Keratinocyte (primary cell): ENCODE measurements around the gene PHOX2A. TPM values are rescaled to one million over a fixed set of nuclear protein-coding genes. Genes with fewer than 3 reads are reported as not detected.

ENCODE experiments used
- DNase-seq: peaks from one replicate; pipeline ENCODE4 v3.0.0-alpha.2; 2011; ENCODE audit warnings: low read depth, missing footprints, low spot score
- FAIRE-seq: peaks from 2 replicates; lab custom pipeline; 2011; peaks lifted over from hg19 to GRCh38; lab: Jason Lieb, UNC
- H2AFZ ChIP-seq: 2 replicates; pipeline ENCODE4 v1.6.0; 2012; ENCODE audit warnings: low read length, control low read depth, inconsistent platforms; ENCODE audit not compliant: control insufficient read depth
- H3K27ac ChIP-seq: 2 replicates; pipeline ENCODE4 v1.5.1; 2011; ENCODE audit warnings: low read length; ENCODE audit not compliant: control insufficient read depth, insufficient read depth
- H3K27me3 ChIP-seq: 3 replicates; pipeline ENCODE4 v1.6.0; 2011; ENCODE audit warnings: low read length; ENCODE audit not compliant: control insufficient read depth, insufficient read depth; ENCODE audit errors: extremely low read depth
- H3K36me3 ChIP-seq, 2 experiments: 2 replicates in 1 of 2; 3 replicates in 1 of 2; pipeline ENCODE4 v1.5.1; 2011; ENCODE audit warnings: low read length in 2 of 2, mild to moderate bottlenecking in 1 of 2; ENCODE audit not compliant: control insufficient read depth in 2 of 2, insufficient read depth in 2 of 2; ENCODE audit errors: extremely low read depth in 1 of 2
- H3K4me1 ChIP-seq: 3 replicates; pipeline ENCODE4 v1.5.1; 2011; ENCODE audit warnings: low read length; ENCODE audit not compliant: control insufficient read depth, insufficient read depth; ENCODE audit errors: extremely low read depth
- H3K4me2 ChIP-seq: 3 replicates; pipeline ENCODE4 v1.6.0; 2011; ENCODE audit warnings: low read depth, low read length; ENCODE audit not compliant: control insufficient read depth, insufficient read depth; ENCODE audit errors: extremely low read depth
- H3K4me3 ChIP-seq, 3 experiments: fragments of 200-600 bp in 1 of 3; sonication (generic) in 1 of 3; 2 replicates in 2 of 3; 3 replicates in 1 of 3; pipeline ENCODE4 v1.5.1; 2011 to 2016; ENCODE audit warnings: low read length in 3 of 3, mild to moderate bottlenecking in 3 of 3, control low read depth in 2 of 3, inconsistent platforms in 1 of 3, low read depth in 1 of 3, mixed read lengths in 1 of 3, mixed run types in 1 of 3, moderate library complexity in 1 of 3; ENCODE audit not compliant: control insufficient read depth in 2 of 3, insufficient read depth in 2 of 3; ENCODE audit errors: extremely low read depth in 1 of 3
- H3K79me2 ChIP-seq: 2 replicates; pipeline ENCODE4 v1.6.0; 2012; ENCODE audit warnings: low read length; ENCODE audit not compliant: control insufficient read depth, insufficient read depth
- H3K9ac ChIP-seq: 3 replicates; pipeline ENCODE4 v1.6.0; 2011; ENCODE audit warnings: low read length; ENCODE audit not compliant: control insufficient read depth, insufficient read depth; ENCODE audit errors: extremely low read depth
- H3K9me1 ChIP-seq: 3 replicates; pipeline ENCODE4 v1.6.0; 2011; ENCODE audit warnings: low read length; ENCODE audit not compliant: control insufficient read depth, insufficient read depth; ENCODE audit errors: extremely low read depth
- H3K9me3 ChIP-seq: 2 replicates; pipeline ENCODE4 v1.5.1; 2012; ENCODE audit warnings: low read depth, low read length; ENCODE audit not compliant: control insufficient read depth
- H4K20me1 ChIP-seq: 3 replicates; pipeline ENCODE4 v1.6.0; 2011; ENCODE audit warnings: low read length; ENCODE audit not compliant: control insufficient read depth, insufficient read depth; ENCODE audit errors: extremely low read depth
- CTCF ChIP-seq, 3 experiments: IDR thresholded peaks in 1 of 3; conservative IDR thresholded peaks in 1 of 3; optimal IDR thresholded peaks in 1 of 3; 2 replicates in 2 of 3; 3 replicates in 1 of 3; pipeline versions ENCODE3 to v1.5.1; 2011; ENCODE audit warnings: low read length in 3 of 3, mild to moderate bottlenecking in 3 of 3, moderate library complexity in 2 of 3, control low read depth in 1 of 3, inconsistent platforms in 1 of 3; ENCODE audit not compliant: insufficient read depth in 2 of 3; ENCODE audit errors: extremely low read depth in 1 of 3
- EZH2 ChIP-seq: IDR thresholded peaks from one replicate; pipeline ENCODE4 v1.6.1; 2012; ENCODE audit warnings: inconsistent platforms, mild to moderate bottlenecking, low read length, moderate library complexity
- dilution Hi-C: fragments of 300-500 bp; cut with MboI; formaldehyde crosslinking; loops from one replicate; pipeline ENCODE4 v1.7.0; 2020; ENCODE audit warnings: low sequenced_read_pairs; ENCODE audit not compliant: extremely low pct_ligation_motif_present
- polyA plus RNA-seq, 5 experiments: library from polyadenylated mRNA; depleted of rRNA in 3 of 5; stranded (reverse) in 3 of 5; stranded (forward) in 1 of 5; unstranded in 1 of 5; fragments of >200 nt; gene quantifications; 1 replicate in 1 of 5; 2 replicates in 3 of 5; 3 replicates in 1 of 5; pipeline versions ENCODE4 v1.2.1 to v1.2.3, GENCODE V29; 2011 to 2012; ENCODE audit warnings: missing spikeins in 2 of 5, low read depth in 1 of 5, low replicate concordance in 1 of 5

PHOX2A gene
- polyA plus RNA-seq, 1 donor (not counting 4 experiments of a cell fraction or from before 2014, with no cell fraction given): not detected

- Histone ChIP-seq H3K4me2 (no peak overlapping the region), H3K27me3 (no peaks in the 10 kb centered on the region), H3K36me3 (peaks cover 57 to 58% of the 10 kb centered on the region in 2 experiments), H3K9me3 (no peaks in the 10 kb centered on the region), H4K20me1 (peaks cover 3% of the 10 kb centered on the region), H3K9me1 (no peaks in the 10 kb centered on the region), H3K9ac (no peak overlapping the region), H2AFZ (no peak overlapping the region), H3K79me2 (peaks cover 21% of the 10 kb centered on the region), H3K27ac (no peak overlapping the region), H3K4me3 (no peak overlapping the region), H3K4me1 (peaks cover 3% of the 10 kb centered on the region)
- FAIRE-seq (no peak), DNase-seq (no peak)
- dilution Hi-C loops: no loop called here
- TF ChIP-seq EZH2: no peak
- TF ChIP-seq CTCF (optimal IDR thresholded peaks at IDR 0.05 in 1 of 3, IDR thresholded peaks at IDR 0.05 in 1 of 3, conservative IDR thresholded peaks at IDR 0.05 in 1 of 3; ENCODE audit: extremely low read depth in 1 of 3, insufficient read depth in 2 of 3, low read length in 3 of 3): no peak
Measured at GRCh38 chr11:72229925-72230763, 13.8 kb downstream of the PHOX2A start.

- dilution Hi-C loops: no loop called here
- H3K9me3 ChIP-seq: no peaks in the 10 kb centered on the region
- H3K4me3 ChIP-seq: no peak overlapping the region
- no peak overlapping the region for H3K9ac ChIP-seq
- peaks cover 3% of the 10 kb centered on the region for H4K20me1 ChIP-seq
- H3K4me2 ChIP-seq: no peak overlapping the region
- H3K27me3 ChIP-seq: no peaks in the 10 kb centered on the region
- DNase-seq (no peak), FAIRE-seq (no peak)
- no peak overlapping the region for H2AFZ ChIP-seq
- H3K36me3 ChIP-seq: peaks cover 51 to 55% of the 10 kb centered on the region in 2 experiments
- no peak overlapping the region for H3K27ac ChIP-seq
- H3K9me1 ChIP-seq: no peaks in the 10 kb centered on the region
- H3K79me2 ChIP-seq: peaks cover 25% of the 10 kb centered on the region
- TF ChIP-seq EZH2: no peak
- H3K4me1 ChIP-seq: peaks cover 3% of the 10 kb centered on the region
Measured at GRCh38 chr11:72229336-72229924, 14.5 kb downstream of the PHOX2A start.
